K562 (cell line): Measurements from ENCODE around the gene GRIPAP1. TPM values are rescaled to one million over a fixed set of nuclear protein-coding genes. Genes with fewer than 3 reads are reported as not detected.
A peak's percentile ranks its signal among the peaks of the same experiment; 100 is the strongest.

ENCODE experiments used
- BCL6 ChIP-seq: fragments of 250-450 bp; sonication (Bioruptor Pico); IDR thresholded peaks from 2 replicates; pipeline ENCODE4 v1.4.0; 2020
- CBFB ChIP-seq: sonication (generic); formaldehyde crosslinking; IDR thresholded peaks from 2 replicates; pipeline ENCODE4 v1.4.0; 2020; ENCODE audit warnings: mild to moderate bottlenecking, missing genetic modification reagents
- CEBPZ ChIP-seq: fragments of 150-350 bp; IDR thresholded peaks from 2 replicates; pipeline ENCODE4 v1.6.1; 2014; ENCODE audit warnings: low read depth, mild to moderate bottlenecking, low read length, borderline replicate concordance
- E2F8 ChIP-seq: fragments of 450-650 bp; IDR thresholded peaks from 2 replicates; pipeline ENCODE4 v1.7.1; 2018; ENCODE audit warnings: mild to moderate bottlenecking, low read depth; ENCODE audit not compliant: partially characterized antibody
- NFXL1 ChIP-seq: fragments of 450-650 bp; formaldehyde crosslinking; IDR thresholded peaks from 2 replicates; pipeline ENCODE4 v1.4.0; 2021; ENCODE audit warnings: mild to moderate bottlenecking
- PREB ChIP-seq: sonication (generic); formaldehyde crosslinking; IDR thresholded peaks from 2 replicates; pipeline ENCODE4 v1.8.1; 2023; ENCODE audit warnings: mild to moderate bottlenecking, missing genetic modification reagents
- RBBP5 ChIP-seq: fragments of 200-600 bp; sonication (generic); IDR thresholded peaks from 2 replicates; pipeline ENCODE4 v1.6.1; 2012; ENCODE audit warnings: borderline replicate concordance, mild to moderate bottlenecking, low read length, control low read depth, inconsistent platforms; ENCODE audit not compliant: insufficient read depth, poor library complexity, severe bottlenecking
- SMARCC2 ChIP-seq: fragments of 450-650 bp; IDR thresholded peaks from 2 replicates; pipeline ENCODE4 v1.6.1; 2017; ENCODE audit warnings: antibody characterized with exemption, moderate library complexity, mild to moderate bottlenecking, low read depth
- SOX6 ChIP-seq: fragments of 450-650 bp; IDR thresholded peaks from 2 replicates; pipeline ENCODE4 v1.6.1; 2014; ENCODE audit warnings: mild to moderate bottlenecking
- SP1 ChIP-seq: sonication (generic); formaldehyde crosslinking; IDR thresholded peaks from 2 replicates; pipeline ENCODE4 v1.8.1; 2022; ENCODE audit warnings: mild to moderate bottlenecking, missing genetic modification reagents
- TAL1 ChIP-seq: fragments of 450-650 bp; IDR thresholded peaks from 2 replicates; pipeline ENCODE4 v1.6.1; 2016; ENCODE audit warnings: mild to moderate bottlenecking
- USF2 ChIP-seq: sonication (generic); formaldehyde crosslinking; IDR thresholded peaks from 2 replicates; pipeline ENCODE4 v1.5.0; 2020; ENCODE audit warnings: missing genetic modification reagents
- ZBTB2 ChIP-seq: fragments of 450-650 bp; IDR thresholded peaks from 2 replicates; pipeline ENCODE4 v1.6.1; 2016; ENCODE audit warnings: antibody characterized with exemption
- ZFP1 ChIP-seq: fragments of 450-650 bp; formaldehyde crosslinking; IDR thresholded peaks from 2 replicates; pipeline ENCODE4 v1.4.0; 2020; ENCODE audit warnings: mild to moderate bottlenecking, mixed read lengths
- ZNF280B ChIP-seq: fragments of 250-450 bp; sonication (Bioruptor Pico); IDR thresholded peaks from 2 replicates; pipeline ENCODE4 v1.5.1; 2021; ENCODE audit warnings: mild to moderate bottlenecking
- ZNF76 ChIP-seq: fragments of 250-450 bp; sonication (Bioruptor Pico); IDR thresholded peaks from 2 replicates; pipeline ENCODE4 v1.4.0; 2020; ENCODE audit warnings: mild to moderate bottlenecking, moderate library complexity, borderline replicate concordance
- polyA plus RNA-seq, 8 experiments: library from polyadenylated mRNA; depleted of rRNA in 4 of 8; stranded (reverse) in 5 of 8; unstranded in 3 of 8; fragments of >200 nt; fragmentation: Nextera tagmentation in 2 of 8; fragmentation: Illumina TruSeq in 1 of 8; extraction: Ambion mirVana in 2 of 8; extraction: Trizol in 1 of 8; gene quantifications; 2 replicates each; pipeline versions ENCODE4 v1.2.1 to v1.2.3, GENCODE V29; 2011 to 2014; ENCODE audit warnings: inconsistent platforms in 1 of 8, missing spikeins in 1 of 8
- total RNA-seq, 7 experiments: library from RNA; depleted of rRNA in 6 of 7; stranded (reverse); fragments of >200 nt in 6 of 7; fragmentation: Illumina TruSeq in 2 of 7; extraction: Trizol in 2 of 7; gene quantifications; 2 replicates each; pipeline versions ENCODE4 v1.2.1 to v1.2.3, GENCODE V29; 2011 to 2021; ENCODE audit warnings: low replicate concordance in 1 of 7

The GRIPAP1 gene
- total and polyA plus RNA-seq, 9 of the 15 experiments (the other 6 are each of a cell fraction or from before 2014, with no cell fraction given), result 4.1 to 41.6 (median 24.0) TPM

GRCh38 chrX:48940404-48940955 lies 61.6 kb downstream of the GRIPAP1 start (continued):
- TF ChIP-seq ZNF280B (no peak), TAL1 (peak; percentile 85), USF2 (CRISPR knock-in tag) (no peak), SOX6 (no peak), BCL6 (CRISPR knock-in tag) (no peak), CBFB (CRISPR knock-in tag) (no peak), NFXL1 (CRISPR knock-in tag) (no peak), RBBP5 (no peak), ZFP1 (CRISPR knock-in tag) (no peak), ZNF76 (CRISPR knock-in tag) (no peak), SMARCC2 (no peak; the same call in 1 of the 2 replicates), SP1 (no peak), CEBPZ (no peak), E2F8 (no peak), PREB (CRISPR knock-in tag) (no peak), ZBTB2 (0 out of 2 replicates have a peak, but pooled peaks have one; percentile 39)
